HUES6 (cell line): Measurements from ENCODE around the gene LRRC36.
A peak's percentile ranks its signal among the peaks of the same experiment; 100 is the strongest.

Experiments used
- H3K27ac ChIP-seq: 2 replicates; pipeline ENCODE4 v1.7.0; 2013; ENCODE audit warnings: low read depth, mild to moderate bottlenecking, low read length, inconsistent platforms
- H3K27me3 ChIP-seq: 2 replicates; pipeline ENCODE4 v1.6.1; 2013; ENCODE audit warnings: low read length; ENCODE audit not compliant: control insufficient read depth, insufficient read depth
- H3K36me3 ChIP-seq: 2 replicates; pipeline ENCODE4 v1.6.1; 2013; ENCODE audit warnings: low read length; ENCODE audit not compliant: control insufficient read depth, insufficient read depth
- H3K4me1 ChIP-seq: 2 replicates; pipeline ENCODE4 v1.6.1; 2013; ENCODE audit warnings: low read length; ENCODE audit not compliant: control insufficient read depth, insufficient read depth
- H3K4me3 ChIP-seq: 2 replicates; pipeline ENCODE4 v1.5.1; 2013; ENCODE audit warnings: low read depth, low read length
- H3K9ac ChIP-seq: one replicate; pipeline ENCODE4 v1.6.1; 2013; ENCODE audit warnings: mild to moderate bottlenecking, low read length
- H3K9me3 ChIP-seq: 2 replicates; pipeline ENCODE4 v1.6.1; 2013; ENCODE audit warnings: low read depth, low read length; ENCODE audit not compliant: control insufficient read depth, insufficient read depth

The LRRC36 gene

GRCh38 chr16:67317853-67318252, 8.8 kb upstream of the LRRC36 start:
- Histone ChIP-seq H3K27ac (no peak overlapping the region), H3K27me3 (0 out of 2 replicates have a peak, but pooled peaks cover 2% of the 10 kb centered on the region), H3K4me1 (no peaks in the 10 kb centered on the region), H3K4me3 (no peak overlapping the region), H3K9ac (no peak overlapping the region), H3K36me3 (no peaks in the 10 kb centered on the region), H3K9me3 (no peaks in the 10 kb centered on the region)

DNA sequence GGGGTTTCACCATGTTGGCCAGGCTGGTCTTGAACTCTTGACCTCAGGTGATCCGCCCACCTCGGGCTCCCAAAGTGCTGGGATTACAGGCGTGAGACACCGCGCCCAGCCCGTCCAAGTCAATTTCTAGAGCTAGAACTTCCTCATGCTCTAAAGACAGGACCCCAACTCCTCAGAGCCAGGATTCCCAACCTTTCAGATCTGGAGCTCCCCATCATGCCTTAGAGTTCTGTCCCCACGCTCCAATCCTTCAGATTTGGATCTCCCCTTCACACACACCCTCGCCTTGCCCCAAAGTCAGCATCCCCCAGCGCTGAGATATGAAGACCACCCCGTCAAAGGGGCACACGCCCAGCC, 522 bp upstream of the LRRC36 start:
- Histone ChIP-seq H3K27ac (no peak overlapping the region), H3K4me1 (no peaks in the 10 kb centered on the region), H3K27me3 (peaks cover 8% of the 10 kb centered on the region), H3K4me3 (peak overlapping the region; percentile 79), H3K9ac (peak overlapping the region; percentile 64), H3K36me3 (no peaks in the 10 kb centered on the region), H3K9me3 (no peaks in the 10 kb centered on the region)

DNA sequence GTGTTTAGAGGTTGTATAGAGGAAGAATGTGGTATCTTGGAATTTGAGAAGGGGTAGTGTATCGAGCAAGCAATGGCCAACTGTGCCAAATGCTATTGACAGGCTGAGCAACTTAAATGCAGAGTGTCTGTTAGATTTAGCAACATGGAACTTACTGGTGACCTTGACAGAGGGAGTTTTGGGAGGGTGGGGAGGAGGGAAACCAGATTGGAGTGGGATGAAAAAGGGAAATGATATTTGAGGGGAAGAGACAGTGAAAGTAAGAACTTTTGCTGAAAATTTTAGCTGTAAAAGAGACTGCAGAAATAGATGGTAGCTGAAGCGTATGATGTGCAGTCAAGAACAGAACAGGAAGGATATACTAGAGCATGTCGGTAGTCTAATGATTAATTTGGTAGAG, 1.1 kb downstream of the LRRC36 start:
- Histone ChIP-seq H3K4me3 (no peak overlapping the region), H3K4me1 (no peaks in the 10 kb centered on the region), H3K36me3 (no peaks in the 10 kb centered on the region), H3K9ac (no peak overlapping the region), H3K9me3 (no peaks in the 10 kb centered on the region), H3K27ac (no peak overlapping the region), H3K27me3 (peaks cover 8% of the 10 kb centered on the region)

DNA sequence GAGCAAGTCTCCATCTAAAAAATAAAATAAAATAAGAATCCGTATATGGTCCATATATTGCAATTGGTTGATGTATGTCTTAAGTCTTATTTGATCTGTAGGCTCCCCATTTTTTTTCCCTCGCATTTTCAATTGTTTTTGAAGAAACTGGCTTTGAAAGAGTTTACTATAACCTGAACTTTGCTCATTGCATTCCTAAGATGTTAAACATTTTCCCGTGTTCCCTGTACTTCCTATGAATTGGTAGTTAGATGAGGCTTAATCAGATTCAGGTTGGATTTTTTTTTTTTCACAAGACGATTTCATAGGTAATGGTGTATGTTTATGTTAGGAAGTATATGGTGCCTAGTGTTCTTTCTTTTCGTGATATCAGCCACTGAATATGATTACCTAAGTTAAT, 3.3 kb downstream of the LRRC36 start:
- Histone ChIP-seq H3K27ac (no peak overlapping the region), H3K4me1 (no peaks in the 10 kb centered on the region), H3K9ac (no peak overlapping the region), H3K9me3 (no peaks in the 10 kb centered on the region), H3K36me3 (no peaks in the 10 kb centered on the region), H3K27me3 (peaks cover 3% of the 10 kb centered on the region; the same call in 1 of the 2 replicates), H3K4me3 (no peak overlapping the region)

DNA sequence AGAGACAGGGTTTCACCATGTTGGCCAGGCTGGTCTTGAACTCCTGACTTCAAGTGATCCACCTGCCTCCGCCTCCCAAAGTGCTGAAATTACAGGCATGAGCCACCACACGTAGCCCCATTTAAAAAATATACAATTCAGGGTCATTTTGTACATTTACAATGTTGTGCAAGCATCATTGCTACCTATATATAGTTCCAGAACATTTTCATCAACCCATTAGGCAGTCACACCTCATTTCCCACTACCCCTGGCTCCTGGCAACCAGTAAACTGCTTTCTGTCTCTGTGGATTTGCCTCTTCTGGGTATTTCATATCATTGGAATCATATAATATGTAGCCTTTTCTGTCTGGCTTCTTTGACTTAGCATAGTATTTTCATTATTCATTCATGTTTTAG, 6.7 kb downstream of the LRRC36 start:
- no peaks in the 10 kb centered on the region for H3K4me1 ChIP-seq
- no peak overlapping the region for H3K27ac ChIP-seq
- no peaks in the 10 kb centered on the region for H3K36me3 ChIP-seq
- no peak overlapping the region for H3K4me3 ChIP-seq
- H3K9ac ChIP-seq, result no peak overlapping the region
- no peaks in the 10 kb centered on the region for H3K27me3 ChIP-seq
- peaks cover 5% of the 10 kb centered on the region; the same call in 1 of the 2 replicates for H3K9me3 ChIP-seq

- Histone ChIP-seq H3K4me1 (no peaks in the 10 kb centered on the region), H3K9me3 (peaks cover 5% of the 10 kb centered on the region; the same call in 1 of the 2 replicates), H3K9ac (no peak overlapping the region), H3K27me3 (no peaks in the 10 kb centered on the region), H3K4me3 (no peak overlapping the region), H3K27ac (no peak overlapping the region), H3K36me3 (no peaks in the 10 kb centered on the region)
Observed at GRCh38 chr16:67336116-67336515, 9.5 kb downstream of the LRRC36 start.

DNA sequence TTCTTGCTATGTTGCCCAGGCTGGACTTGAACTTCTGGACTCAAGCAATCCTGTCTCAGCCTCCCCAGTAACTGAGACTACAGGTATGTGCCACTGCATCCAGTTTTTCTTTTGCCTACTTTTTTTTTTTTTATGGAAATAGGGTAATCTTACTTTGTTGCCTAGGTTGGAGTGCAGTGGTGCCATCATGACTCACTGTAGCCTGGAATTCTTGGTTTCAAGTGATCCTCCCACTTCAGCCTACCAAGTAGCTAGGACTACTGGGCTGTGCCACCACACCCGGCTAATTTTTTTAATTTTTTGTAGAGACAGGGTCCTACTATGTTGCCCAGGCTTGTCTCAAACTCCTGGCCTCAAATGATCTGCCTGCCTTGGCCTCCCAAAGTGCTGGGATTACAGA, 10.0 kb downstream of the LRRC36 start:
- Histone ChIP-seq H3K9ac (no peak overlapping the region), H3K27me3 (no peaks in the 10 kb centered on the region), H3K36me3 (no peaks in the 10 kb centered on the region), H3K4me3 (no peak overlapping the region), H3K9me3 (peaks cover 5% of the 10 kb centered on the region; the same call in 1 of the 2 replicates), H3K27ac (no peak overlapping the region), H3K4me1 (no peaks in the 10 kb centered on the region)

DNA sequence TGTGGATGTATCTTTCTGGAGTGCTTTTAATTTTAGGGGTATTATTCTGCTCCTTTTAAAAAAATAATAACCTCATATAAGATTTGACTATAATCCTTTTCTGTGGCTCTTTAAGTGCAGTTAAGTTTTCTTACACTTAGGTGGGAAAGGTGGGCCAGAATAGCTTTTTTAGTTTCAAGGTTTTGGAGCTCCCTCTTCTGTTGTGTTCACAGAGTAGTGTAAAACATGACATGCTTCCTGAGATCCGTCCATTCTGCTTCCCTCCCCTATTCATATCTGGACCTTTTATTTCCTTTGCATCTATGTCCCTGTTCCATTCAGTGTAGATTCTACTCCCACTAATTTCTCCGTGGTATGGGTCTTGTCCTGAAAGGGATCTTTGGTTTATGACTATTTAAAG, 12.8 kb downstream of the LRRC36 start:
- Histone ChIP-seq H3K4me3 (no peak overlapping the region), H3K36me3 (no peaks in the 10 kb centered on the region), H3K27me3 (no peaks in the 10 kb centered on the region), H3K27ac (no peak overlapping the region), H3K4me1 (no peaks in the 10 kb centered on the region), H3K9me3 (peaks cover 5% of the 10 kb centered on the region; the same call in 1 of the 2 replicates), H3K9ac (no peak overlapping the region)

- no peaks in the 10 kb centered on the region for H3K9me3 ChIP-seq
- no peak overlapping the region for H3K27ac ChIP-seq
- H3K27me3 ChIP-seq, result no peaks in the 10 kb centered on the region
- no peaks in the 10 kb centered on the region for H3K36me3 ChIP-seq
- H3K9ac ChIP-seq, result no peak overlapping the region
- no peak overlapping the region for H3K4me3 ChIP-seq
- no peaks in the 10 kb centered on the region for H3K4me1 ChIP-seq
Observed at GRCh38 chr16:67341250-67341649, 14.6 kb downstream of the LRRC36 start.

DNA sequence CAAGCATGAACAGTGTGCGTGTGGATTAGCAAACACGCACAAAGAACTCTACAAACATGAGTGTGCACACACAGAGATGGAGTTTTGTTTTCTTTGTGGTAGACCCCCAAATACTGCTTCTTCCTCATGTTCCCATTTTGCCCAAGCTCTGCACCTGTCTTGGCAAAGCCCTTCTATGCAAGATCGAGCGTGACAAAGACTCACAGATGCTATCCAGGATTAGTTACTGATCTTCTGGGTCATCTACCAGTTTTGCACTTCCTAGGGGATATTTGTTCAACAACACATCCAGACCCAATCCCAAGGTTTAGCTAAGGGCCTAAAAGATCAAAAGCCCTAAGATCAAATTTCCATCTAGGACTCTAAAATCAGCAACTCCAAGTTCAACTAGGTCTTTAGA, 16.0 kb downstream of the LRRC36 start:
- Histone ChIP-seq H3K27me3 (no peaks in the 10 kb centered on the region), H3K9me3 (no peaks in the 10 kb centered on the region), H3K4me1 (no peaks in the 10 kb centered on the region), H3K27ac (no peak overlapping the region), H3K9ac (no peak overlapping the region), H3K4me3 (no peak overlapping the region), H3K36me3 (no peaks in the 10 kb centered on the region)

- Histone ChIP-seq H3K4me3 (no peak overlapping the region), H3K9ac (no peak overlapping the region), H3K36me3 (no peaks in the 10 kb centered on the region), H3K27me3 (no peaks in the 10 kb centered on the region), H3K27ac (no peak overlapping the region), H3K4me1 (no peaks in the 10 kb centered on the region), H3K9me3 (no peaks in the 10 kb centered on the region)
Observed at GRCh38 chr16:67345401-67345800, 18.8 kb downstream of the LRRC36 start.

DNA sequence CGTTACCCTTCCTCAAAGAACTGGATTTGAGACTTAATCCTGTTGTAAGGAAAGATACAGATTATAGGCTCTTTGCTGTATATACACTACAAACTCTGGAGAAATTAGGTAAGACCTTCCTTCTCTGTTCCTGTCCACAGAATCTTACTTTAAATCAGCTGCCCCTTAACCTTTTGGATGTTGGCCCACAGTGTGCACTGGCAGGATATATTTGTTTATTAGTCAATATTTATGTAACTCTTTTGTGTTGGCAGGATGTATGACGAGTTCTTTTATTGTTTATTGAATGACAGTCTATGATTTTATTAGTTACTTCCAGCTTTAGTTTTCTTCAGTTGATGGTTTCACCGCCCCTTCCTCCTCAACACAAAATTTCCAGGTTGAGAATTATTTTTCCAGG, 19.7 kb downstream of the LRRC36 start:
- Histone ChIP-seq H3K27me3 (no peaks in the 10 kb centered on the region), H3K27ac (no peak overlapping the region), H3K9me3 (no peaks in the 10 kb centered on the region), H3K36me3 (no peaks in the 10 kb centered on the region), H3K4me1 (no peaks in the 10 kb centered on the region), H3K9ac (no peak overlapping the region), H3K4me3 (no peak overlapping the region)
